HG03025 (cell line): ENCODE measurements around the gene COMMD7.
"Not testable (repeated sequence)": the region's sequence is repeated elsewhere in the genome, so short reads cannot be mapped to it uniquely, and the experiment has no call there.

Source experiments
- ATAC-seq: cut with Tn5 transposase; IDR thresholded peaks from one replicate; pipeline ENCODE4 v1.9.1; 2021; ENCODE audit warnings: mild to moderate bottlenecking, moderate library complexity; ENCODE audit not compliant: unreplicated experiment, low FRiP score

COMMD7 gene

DNA sequence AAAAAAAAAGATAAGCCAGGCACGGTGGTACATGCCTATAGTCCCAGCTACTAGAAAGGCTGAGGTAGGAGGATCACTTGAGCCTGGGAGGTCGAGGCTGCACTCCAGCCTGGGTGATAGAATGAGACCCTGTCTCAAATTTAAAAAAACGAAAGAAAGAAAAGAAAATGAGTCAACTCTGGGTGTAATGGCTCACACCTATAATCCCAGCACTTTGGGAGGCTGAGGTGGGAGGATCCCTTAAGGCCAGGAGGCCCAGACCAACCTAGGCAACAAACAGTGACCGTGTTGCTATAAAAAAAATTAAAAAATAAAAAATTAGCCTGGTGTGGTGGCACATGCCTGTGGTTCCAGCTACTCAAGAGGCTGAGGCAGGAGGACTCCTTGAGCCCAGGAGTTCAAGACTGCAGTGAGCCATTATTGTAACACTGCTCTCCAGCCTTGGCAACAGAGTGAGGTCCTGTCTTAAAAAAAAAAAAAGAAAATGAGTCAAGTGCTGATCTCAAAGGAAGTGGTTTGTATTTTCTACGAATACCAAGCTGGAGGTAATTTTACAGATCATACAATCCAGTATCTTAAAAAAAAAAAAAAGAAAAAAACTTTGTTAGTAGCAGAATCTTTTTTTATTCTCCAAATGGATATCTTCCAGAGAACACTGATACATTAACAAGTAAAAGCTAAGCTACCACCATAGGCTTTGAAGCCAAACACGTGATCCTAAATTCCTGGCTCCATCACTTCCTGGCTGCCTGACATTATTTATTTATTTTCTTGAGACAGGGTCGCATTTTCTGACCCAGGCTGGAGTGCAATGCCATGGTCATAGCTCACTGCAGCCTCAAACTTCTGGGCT is 5.7 kb downstream of the COMMD7 start:
- no peak for ATAC-seq

DNA sequence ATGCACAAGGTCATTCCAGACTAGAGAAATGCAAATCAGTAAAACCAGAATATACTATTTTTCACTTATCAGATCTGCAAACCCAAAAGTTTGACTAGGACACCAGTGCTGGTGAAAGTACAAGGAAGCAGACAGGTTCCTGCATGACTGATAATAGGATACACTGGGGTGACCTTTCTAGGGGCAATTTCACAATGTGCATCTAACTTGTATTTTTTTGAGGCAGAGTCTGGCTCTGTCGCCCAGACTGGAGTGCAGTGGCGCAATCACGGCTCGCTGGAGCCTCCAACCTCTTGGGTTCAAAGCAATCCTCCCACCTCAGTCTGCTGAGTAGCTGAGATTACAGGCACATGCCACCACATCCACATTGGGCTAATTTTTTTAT is 11.4 kb downstream of the COMMD7 start:
- no peak for ATAC-seq

DNA sequence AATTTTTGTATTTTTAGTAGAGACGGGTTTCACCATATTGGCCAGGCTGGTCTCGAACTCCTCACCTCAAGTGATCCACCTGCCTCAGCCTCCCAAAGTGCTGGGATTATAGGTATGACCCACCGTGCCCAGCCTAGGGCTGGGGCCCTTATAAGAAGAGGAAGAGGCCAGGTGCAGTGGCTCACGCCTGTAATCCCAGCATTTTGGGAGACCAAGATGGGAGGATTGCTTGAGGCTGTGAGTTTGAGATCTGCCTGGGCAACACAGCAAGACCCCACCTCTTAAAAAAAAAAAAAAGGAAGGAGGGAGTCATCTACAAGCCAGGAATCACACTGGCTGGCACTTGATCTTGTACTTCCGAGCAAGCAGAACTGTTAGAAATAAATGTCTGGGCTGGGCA is 13.9 kb downstream of the COMMD7 start:
- ATAC-seq: not testable (repeated sequence)

DNA sequence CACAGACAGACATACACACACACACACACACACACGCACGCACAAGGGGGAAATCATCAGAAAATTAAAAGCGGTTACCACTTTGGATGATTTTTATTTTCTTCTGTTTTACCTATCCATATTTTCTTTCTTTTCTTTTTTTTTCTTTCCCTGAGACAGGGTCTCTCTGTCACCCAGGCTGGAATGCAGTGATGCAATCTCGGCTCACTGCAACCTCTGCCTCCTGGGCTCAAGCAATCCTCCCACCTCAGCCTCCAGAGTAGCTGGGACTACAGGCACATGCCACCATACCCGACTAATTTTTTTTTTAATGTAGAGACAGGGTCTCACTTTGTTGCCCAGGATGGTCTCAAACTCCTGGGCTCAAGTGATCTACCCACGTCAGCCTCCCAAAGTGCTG is 14.8 kb downstream of the COMMD7 start:
- ATAC-seq: not testable (repeated sequence)

DNA sequence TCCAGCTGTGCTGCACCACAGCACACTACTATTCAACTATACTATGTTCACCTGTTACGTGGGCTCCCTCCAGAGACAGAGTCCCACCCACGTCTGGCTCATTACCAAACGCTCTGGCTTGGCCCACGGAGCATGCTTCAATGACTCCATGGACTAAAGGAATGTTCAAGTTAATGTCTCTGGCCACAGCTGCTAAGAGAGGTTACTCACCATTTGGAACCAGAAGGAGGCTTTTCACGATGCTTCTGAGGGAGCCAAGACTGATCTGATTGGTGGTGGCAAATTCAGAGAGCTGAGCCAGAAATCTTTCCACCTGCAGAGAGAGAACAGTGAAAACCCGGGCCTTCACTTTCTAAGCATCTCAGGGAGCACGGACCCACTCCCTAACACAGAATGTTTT is 15.6 kb downstream of the COMMD7 start:
- no peak for ATAC-seq

DNA sequence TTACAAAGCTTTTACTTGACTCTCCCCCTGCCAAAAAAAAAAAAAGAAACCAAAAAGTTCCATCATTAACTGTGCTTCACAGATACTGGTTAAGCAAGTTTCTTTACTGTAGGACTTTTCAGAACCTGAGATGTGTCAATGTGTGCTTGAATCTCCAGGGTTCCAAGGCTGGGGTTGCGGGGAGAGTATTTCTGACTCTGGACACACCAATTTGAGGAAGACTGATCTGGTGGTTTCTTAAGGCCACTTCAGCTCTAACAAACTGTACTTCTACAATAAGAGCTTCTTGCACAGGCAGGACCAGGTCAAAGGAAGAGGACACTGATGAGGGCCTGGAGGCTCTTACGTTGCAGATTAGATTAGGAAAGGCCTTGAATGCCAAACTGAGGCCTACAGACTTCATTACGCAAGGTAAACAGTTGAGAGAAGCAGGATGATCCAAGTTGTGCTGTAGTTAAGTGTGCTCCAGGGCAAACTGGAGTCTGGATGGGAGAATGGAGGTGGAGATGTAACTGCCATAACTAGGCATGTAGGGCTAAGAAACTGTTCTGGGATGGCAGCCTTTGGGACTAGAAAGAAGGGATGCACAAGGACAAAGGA is 24.4 kb downstream of the COMMD7 start:
- ATAC-seq: no peak

- no peak for ATAC-seq
Observed at GRCh38 chr20:32711346-32711745, 31.9 kb downstream of the COMMD7 start.

- no peak for ATAC-seq
Observed at GRCh38 chr20:32709632-32710121, 33.6 kb downstream of the COMMD7 start.

GRCh38 chr20:32709029-32709631 is 34.1 kb downstream of the COMMD7 start:
- not testable (repeated sequence) for ATAC-seq

DNA sequence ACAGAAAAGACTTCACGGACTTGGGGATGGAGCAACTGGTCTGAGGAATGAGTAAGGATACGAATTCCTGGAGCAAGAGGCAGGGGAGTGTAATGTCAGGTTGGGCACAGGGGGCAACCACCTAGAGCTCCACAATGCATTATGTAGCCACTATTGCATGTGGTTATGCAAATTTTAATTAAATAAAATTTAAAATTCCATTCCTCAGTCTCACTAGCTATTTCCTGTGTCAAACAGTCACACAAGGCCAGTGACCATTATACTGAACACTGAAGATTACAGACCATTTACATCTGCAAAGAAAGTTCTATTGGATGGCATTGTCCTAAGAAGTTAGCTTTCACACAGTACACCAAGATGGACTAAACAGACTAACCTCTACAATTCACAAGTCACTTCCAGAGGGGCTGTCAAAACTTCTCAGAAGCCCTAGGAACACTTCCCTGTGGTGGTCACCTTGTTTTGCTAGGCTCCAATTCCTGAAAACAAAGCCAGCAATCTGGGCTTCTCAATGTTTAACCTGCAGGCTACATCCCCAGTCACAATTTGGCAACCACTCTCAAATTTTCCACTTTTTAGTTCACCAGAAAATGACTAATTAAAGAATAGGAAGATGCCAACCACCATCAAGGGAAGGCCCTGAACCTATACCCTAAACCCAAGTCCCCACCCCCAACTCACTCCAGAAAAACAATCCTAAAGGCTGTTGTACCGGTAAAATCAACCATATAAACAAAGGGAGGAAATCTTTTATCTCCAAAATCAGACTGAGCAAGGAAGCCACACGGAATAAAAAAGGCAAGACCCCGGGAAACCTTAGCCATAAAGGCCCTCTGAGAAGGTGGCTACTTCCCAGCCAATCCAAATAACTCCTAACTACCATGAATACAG is 35.3 kb downstream of the COMMD7 start:
- ATAC-seq: no peak

GRCh38 chr20:32706486-32706885 is 36.8 kb downstream of the COMMD7 start:
- no peak for ATAC-seq

- no peak for ATAC-seq
Observed at GRCh38 chr20:32702706-32703425, 40.4 kb downstream of the COMMD7 start.

GRCh38 chr20:32697608-32698007 is 45.7 kb downstream of the COMMD7 start:
- ATAC-seq: no peak

GRCh38 chr20:32695089-32695488 is 48.2 kb downstream of the COMMD7 start:
- ATAC-seq: no peak

- not testable (repeated sequence) for ATAC-seq
Observed at GRCh38 chr20:32688966-32689365, 54.3 kb downstream of the COMMD7 start.

- ATAC-seq: no peak
Observed at GRCh38 chr20:32687180-32687532, 56.1 kb downstream of the COMMD7 start.

GRCh38 chr20:32686530-32687179 is 56.6 kb downstream of the COMMD7 start:
- ATAC-seq: no peak

DNA sequence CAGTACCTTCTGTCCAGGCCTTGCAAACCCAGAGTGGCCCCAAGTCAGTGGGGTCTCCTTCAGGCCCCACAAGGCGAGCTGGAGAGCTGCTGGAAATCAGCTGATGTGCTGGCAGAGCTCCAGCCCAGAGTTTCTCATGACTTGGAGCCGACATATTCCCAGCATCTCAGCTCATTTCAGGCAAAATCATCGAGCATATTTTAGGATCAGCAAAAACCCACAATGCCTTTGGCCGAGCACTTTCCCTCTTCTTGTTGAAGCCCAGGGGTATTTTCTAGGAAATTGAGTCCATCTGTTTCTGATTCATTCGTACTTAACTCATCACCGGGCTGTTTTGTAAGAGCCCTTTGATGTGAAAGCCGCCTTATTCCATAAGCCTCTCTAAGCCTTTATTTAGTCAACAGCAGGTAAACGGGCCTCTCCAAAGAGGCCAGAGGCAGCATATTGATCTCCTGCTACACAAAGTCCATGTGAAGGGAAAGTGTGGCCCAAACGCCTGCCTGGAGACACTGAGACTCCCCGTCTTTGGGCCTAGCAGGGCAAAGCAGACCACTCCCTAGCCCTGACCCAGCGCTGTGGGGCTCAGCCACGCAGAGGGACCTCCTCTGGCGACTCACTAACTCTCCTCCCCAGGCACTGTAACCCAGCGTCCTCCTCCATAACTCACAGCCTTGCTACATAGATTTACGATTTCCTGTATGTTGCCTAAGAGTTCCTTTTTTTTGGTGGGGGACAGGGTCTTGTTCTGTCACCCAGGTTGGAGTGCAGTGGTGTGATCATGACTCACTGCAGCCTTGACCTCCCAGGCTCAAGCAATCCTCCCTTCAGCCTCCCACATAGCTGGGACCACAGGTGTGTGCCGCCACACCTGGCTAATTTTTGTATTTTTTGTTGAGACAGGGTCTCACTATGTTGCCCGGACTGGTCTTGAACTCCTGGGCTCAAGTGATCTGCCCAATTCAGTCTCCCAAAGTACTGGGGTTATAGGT is 57.4 kb downstream of the COMMD7 start:
- no peak for ATAC-seq
